Measurements from ENCODE around the gene KLRC2. TPM values are rescaled to one million over a fixed set of nuclear protein-coding genes. Genes with fewer than 3 reads are reported as not detected.
"Not testable (repeated sequence)": the region's sequence is repeated elsewhere in the genome, so short reads cannot be mapped to it uniquely, and the experiment has no call there.

Gene KLRC2
- polyA plus RNA-seq, 1 experiment = not detected

GRCh38 chr12:10425938-10426337 is 9.9 kb downstream of the KLRC2 start:
- H3K27me3 ChIP-seq (ENCODE audit: control insufficient read depth, insufficient read depth, low read length); POLR2A ChIA-PET; DNase-seq (ENCODE audit: low read depth, low spot score); H3K9me3 ChIP-seq (ENCODE audit: control insufficient read depth, insufficient read depth, low read length); H3K27ac ChIP-seq (ENCODE audit: low read depth, low read length); CTCF ChIA-PET; H3K4me3 ChIP-seq (ENCODE audit: low read depth, low read length): not testable (repeated sequence)

- CTCF ChIA-PET; POLR2A ChIA-PET; H3K9me3 ChIP-seq (ENCODE audit: control insufficient read depth, insufficient read depth, low read length); H3K4me3 ChIP-seq (ENCODE audit: low read depth, low read length); H3K27ac ChIP-seq (ENCODE audit: low read depth, low read length); DNase-seq (ENCODE audit: low read depth, low spot score); H3K27me3 ChIP-seq (ENCODE audit: control insufficient read depth, insufficient read depth, low read length): not testable (repeated sequence)
Observed at GRCh38 chr12:10424260-10424899, 11.4 kb downstream of the KLRC2 start.

DNA sequence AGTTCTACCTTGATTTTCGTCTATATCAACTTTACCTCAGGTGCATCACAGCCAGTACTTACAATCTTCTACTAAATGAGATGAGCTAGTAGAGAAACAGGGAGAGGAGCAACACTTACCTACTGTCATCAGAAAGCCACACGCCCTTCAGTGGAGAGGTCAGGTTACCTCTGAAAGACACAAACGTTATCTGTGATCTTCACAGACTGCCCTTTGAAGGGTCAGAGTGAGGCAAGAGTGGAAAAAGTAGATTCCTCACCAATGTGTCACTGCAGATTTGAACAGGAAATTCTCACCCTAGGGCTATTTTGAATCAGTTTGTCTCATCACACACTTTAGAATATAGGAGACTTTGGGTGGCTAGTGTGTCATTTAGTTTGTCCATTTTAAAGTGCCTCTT is 13.7 kb downstream of the KLRC2 start:
- H3K9me3 ChIP-seq (ENCODE audit: control insufficient read depth, insufficient read depth, low read length); H3K27me3 ChIP-seq (ENCODE audit: control insufficient read depth, insufficient read depth, low read length); DNase-seq (ENCODE audit: low read depth, low spot score); H3K27ac ChIP-seq (ENCODE audit: low read depth, low read length); POLR2A ChIA-PET; H3K4me3 ChIP-seq (ENCODE audit: low read depth, low read length); CTCF ChIA-PET: not testable (repeated sequence)

DNA sequence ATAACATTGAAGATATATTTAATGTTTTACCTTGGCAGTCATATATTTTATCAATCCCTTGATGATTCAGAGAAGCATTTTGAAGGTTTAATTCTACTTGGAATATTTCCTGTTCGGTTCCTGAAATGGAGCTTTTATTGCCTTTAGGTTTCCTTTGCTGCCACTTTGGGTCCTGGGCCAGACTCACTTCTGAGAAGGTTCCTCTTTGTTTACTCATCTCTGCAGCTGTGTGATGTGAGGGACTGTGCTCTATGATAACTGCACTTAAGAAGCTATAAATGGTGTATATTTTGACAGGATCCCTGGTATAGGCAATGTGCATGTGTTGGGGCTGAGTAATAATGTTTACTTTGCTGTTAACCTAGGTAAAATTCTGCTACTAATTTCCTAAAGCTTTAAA is 15.5 kb downstream of the KLRC2 start, which contains the start of gene KLRC3:
KLRC3 (minus strand) TSS at position 262 of the 400 bp plus-strand sequence; CDS start at position 217, 45 bp downstream.
- POLR2A ChIA-PET; H3K27me3 ChIP-seq (ENCODE audit: control insufficient read depth, insufficient read depth, low read length); H3K9me3 ChIP-seq (ENCODE audit: control insufficient read depth, insufficient read depth, low read length); DNase-seq (ENCODE audit: low read depth, low spot score); H3K4me3 ChIP-seq (ENCODE audit: low read depth, low read length); H3K27ac ChIP-seq (ENCODE audit: low read depth, low read length): not testable (repeated sequence)
- CTCF ChIA-PET = interaction anchor here (0.7 kb wide), 1 partner anchor 54 kb away, joined by 3 read pairs; no protein-coding TSS in a partner anchor

DNA sequence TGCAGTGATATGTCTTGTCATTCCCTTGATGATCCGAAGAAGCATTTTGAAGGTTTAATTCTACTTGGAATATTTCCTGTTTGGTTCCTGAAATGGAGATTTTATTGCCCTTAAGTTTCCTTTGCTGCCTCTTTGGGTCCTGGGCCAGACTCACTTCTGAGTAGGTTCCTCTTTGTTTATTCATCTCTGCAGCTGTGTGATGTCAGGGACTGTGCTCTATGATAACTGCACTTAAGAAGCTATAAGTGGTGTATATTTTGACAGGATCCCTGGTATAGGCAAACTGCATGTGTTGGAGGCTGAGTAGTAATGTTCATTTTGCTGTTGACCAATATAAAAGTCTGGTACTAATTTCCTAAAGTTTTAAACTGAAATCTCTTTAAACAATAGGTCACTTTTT is 26.4 kb downstream of the KLRC2 start, which contains the start of gene KLRC4:
KLRC4 (minus strand) TSS at position 366 of the 400 bp plus-strand sequence; CDS start at position 184, 182 bp downstream.
- DNase-seq (ENCODE audit: low read depth, low spot score) = no peak
- no peaks in the 10 kb centered on the region for H3K9me3 ChIP-seq (ENCODE audit: control insufficient read depth, insufficient read depth, low read length)
- H3K27me3 ChIP-seq (ENCODE audit: control insufficient read depth, insufficient read depth, low read length) = no peaks in the 10 kb centered on the region
- TF ChIP-seq, protein P1, sequence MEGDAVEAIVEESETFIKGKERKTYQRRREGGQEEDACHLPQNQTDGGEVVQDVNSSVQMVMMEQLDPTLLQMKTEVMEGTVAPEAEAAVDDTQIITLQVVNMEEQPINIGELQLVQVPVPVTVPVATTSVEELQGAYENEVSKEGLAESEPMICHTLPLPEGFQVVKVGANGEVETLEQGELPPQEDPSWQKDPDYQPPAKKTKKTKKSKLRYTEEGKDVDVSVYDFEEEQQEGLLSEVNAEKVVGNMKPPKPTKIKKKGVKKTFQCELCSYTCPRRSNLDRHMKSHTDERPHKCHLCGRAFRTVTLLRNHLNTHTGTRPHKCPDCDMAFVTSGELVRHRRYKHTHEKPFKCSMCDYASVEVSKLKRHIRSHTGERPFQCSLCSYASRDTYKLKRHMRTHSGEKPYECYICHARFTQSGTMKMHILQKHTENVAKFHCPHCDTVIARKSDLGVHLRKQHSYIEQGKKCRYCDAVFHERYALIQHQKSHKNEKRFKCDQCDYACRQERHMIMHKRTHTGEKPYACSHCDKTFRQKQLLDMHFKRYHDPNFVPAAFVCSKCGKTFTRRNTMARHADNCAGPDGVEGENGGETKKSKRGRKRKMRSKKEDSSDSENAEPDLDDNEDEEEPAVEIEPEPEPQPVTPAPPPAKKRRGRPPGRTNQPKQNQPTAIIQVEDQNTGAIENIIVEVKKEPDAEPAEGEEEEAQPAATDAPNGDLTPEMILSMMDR (IDR thresholded peaks at IDR 0.05; ENCODE audit: low read depth, low read length) = no peak
- no peak within 1 kb of the TSS for H3K4me3 ChIP-seq (ENCODE audit: low read depth, low read length)
- H3K27ac ChIP-seq (ENCODE audit: low read depth, low read length) = no peak within 1 kb of the TSS
- POLR2A ChIA-PET = no interaction called here
- CTCF ChIA-PET = no interaction called here

DNA sequence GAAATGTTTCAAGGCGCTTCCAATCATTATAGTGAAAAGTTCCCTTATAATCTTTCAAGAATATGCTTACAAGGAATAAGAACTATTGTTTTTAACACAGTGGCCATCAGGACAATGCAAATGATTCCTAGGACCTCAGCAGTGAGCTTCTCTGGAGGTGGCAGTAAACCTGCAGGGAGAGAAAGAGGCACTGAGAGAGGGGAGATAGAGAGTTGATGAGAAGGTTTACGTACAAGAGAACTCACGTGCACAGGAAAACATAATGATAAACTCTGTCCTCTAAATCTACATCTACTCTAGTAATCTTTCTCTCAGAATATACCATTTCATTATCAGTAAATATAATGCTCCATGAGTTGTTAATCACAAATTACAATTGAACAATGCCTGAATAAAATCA is 27.0 kb downstream of the KLRC2 start:
- DNase-seq (ENCODE audit: low read depth, low spot score) = no peak
- Histone ChIP-seq H3K27ac (ENCODE audit: low read depth, low read length) (no peak overlapping the region), H3K27me3 (ENCODE audit: control insufficient read depth, insufficient read depth, low read length) (no peaks in the 10 kb centered on the region), H3K9me3 (ENCODE audit: control insufficient read depth, insufficient read depth, low read length) (no peaks in the 10 kb centered on the region), H3K4me3 (ENCODE audit: low read depth, low read length) (no peak overlapping the region)
- TF ChIP-seq, protein P1 (IDR thresholded peaks at IDR 0.05; ENCODE audit: low read depth, low read length) = no peak
- POLR2A ChIA-PET = no interaction called here
- CTCF ChIA-PET = no interaction called here

- ChIA-PET CTCF (no interaction called here), POLR2A (no interaction called here)
- no peak for DNase-seq (ENCODE audit: low read depth, low spot score)
- TF ChIP-seq, protein P1 (IDR thresholded peaks at IDR 0.05; ENCODE audit: low read depth, low read length) = no peak
- H3K4me3 ChIP-seq (ENCODE audit: low read depth, low read length) = no peak overlapping the region
- H3K27ac ChIP-seq (ENCODE audit: low read depth, low read length) = no peak overlapping the region
- H3K27me3 ChIP-seq (ENCODE audit: control insufficient read depth, insufficient read depth, low read length) = no peaks in the 10 kb centered on the region
- H3K9me3 ChIP-seq (ENCODE audit: control insufficient read depth, insufficient read depth, low read length) = no peaks in the 10 kb centered on the region
Observed at GRCh38 chr12:10406725-10407124, 29.1 kb downstream of the KLRC2 start.
